Spleen (tissue), 7 donors: ENCODE results near the gene LCP2.

Source experiments
- CTCF ChIP-seq, 11 experiments: fragments of 200-600 bp in 7 of 11; fragments of 450-650 bp in 4 of 11; sonication (generic) in 4 of 11; IDR thresholded peaks in 8 of 11; conservative IDR thresholded peaks in 3 of 11; 1 replicate in 7 of 11; 2 replicates in 4 of 11; pipeline versions ENCODE4 v1.4.0 to v1.8.0; 2016 to 2021; ENCODE audit warnings: antibody characterized with exemption in 11 of 11, inconsistent platforms in 4 of 11, mild to moderate bottlenecking in 1 of 11
- POLR2A ChIP-seq, 3 donors: fragments of 450-650 bp; IDR thresholded peaks; one replicate each; pipeline ENCODE4 v1.5.1; 2017; ENCODE audit warnings: antibody characterized with exemption in 3 of 3, mild to moderate bottlenecking in 1 of 3
- donor health status: DM: no; HTN: no; CAD: no; lungs with moderate emphysema.
- donor health status: DM: no; HTN: no; CAD: no.
- donor health status: DM: no; HTN: no; CAD: no.

GRCh38 chr5:170257370-170257769 is 40.2 kb downstream of the LCP2 start:
- no peak for TF ChIP-seq CTCF (IDR thresholded peaks at IDR 0.05 in 8 of 11, conservative IDR thresholded peaks at IDR 0.05 in 3 of 11)
- TF ChIP-seq POLR2A (IDR thresholded peaks at IDR 0.05): no peak
